ENCODE data around the gene TRIM39.

Gene TRIM39

DNA sequence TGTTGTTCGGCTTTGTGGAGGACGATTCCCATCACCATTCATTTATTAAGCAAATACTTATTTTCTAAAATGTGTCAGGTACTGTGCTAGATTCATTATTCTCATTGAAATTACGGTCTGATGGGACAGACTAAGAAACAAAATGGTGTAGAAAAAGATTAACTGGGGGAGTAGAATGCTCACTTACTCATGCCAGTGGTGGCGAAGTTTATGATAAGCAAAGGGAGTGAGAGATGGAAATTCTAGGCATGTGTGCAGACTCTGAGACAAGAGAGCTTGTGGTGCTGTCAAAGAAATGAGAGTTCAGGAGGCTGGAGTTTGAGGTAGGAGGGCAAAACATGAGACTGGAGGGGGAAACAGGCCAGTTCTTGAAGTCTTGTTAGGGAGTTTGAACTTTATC lies 19.1 kb downstream of the TRIM39 start:
- Histone ChIP-seq H3K4me1 (ENCODE audit: control insufficient read depth, insufficient read depth, low read length) (peaks cover 3% of the 10 kb centered on the region; the same call in 1 of the 2 replicates), H3K36me3 (ENCODE audit: control insufficient read depth in 2 of 2, insufficient read depth in 1 of 2, low read length in 2 of 2) (peaks cover 10 to 41% of the 10 kb centered on the region in 2 experiments), H3K4me3 (ENCODE audit: low read depth, low read length) (peak overlapping the region; percentile 83), H3K27ac (ENCODE audit: extremely low read depth, low read depth, low read length) (no peak overlapping the region), H3K9me3 (ENCODE audit: control insufficient read depth, insufficient read depth, low read depth, low read length) (no peaks in the 10 kb centered on the region)
- POLR2A ChIA-PET = no interaction called here
- TF ChIP-seq PRDM1 (tag by site-specific recombination; IDR thresholded peaks at IDR 0.05) = no peak
- no peak for TF ChIP-seq ZNF112 (tag by site-specific recombination; IDR thresholded peaks at IDR 0.05)
- TF ChIP-seq RBAK (tag by site-specific recombination; IDR thresholded peaks at IDR 0.05) = no peak
- no peak for TF ChIP-seq KLF17 (tag by site-specific recombination; IDR thresholded peaks at IDR 0.05)
- no peak for TF ChIP-seq SCRT2 (tag by site-specific recombination; IDR thresholded peaks at IDR 0.05)
- no peak for TF ChIP-seq ZNF514 (tag by site-specific recombination; IDR thresholded peaks at IDR 0.05)
- TF ChIP-seq ZNF701 (tag by site-specific recombination; IDR thresholded peaks at IDR 0.05) = no peak
- CTCF ChIA-PET = interaction anchor here (0.5 to 1.8 kb wide), 3 partner anchors 40 to 241 kb away, joined by 3 to 8 read pairs (median 3); no protein-coding TSS in a partner anchor

GRCh38 chr6:30348957-30349356 lies 22.2 kb downstream of the TRIM39 start:
- Histone ChIP-seq H3K4me3 (ENCODE audit: low read depth, low read length) (no peak overlapping the region), H3K36me3 (ENCODE audit: control insufficient read depth in 2 of 2, insufficient read depth in 1 of 2, low read length in 2 of 2) (peaks cover 7 to 15% of the 10 kb centered on the region in 2 experiments; a peak in 2 of 3 replicates), H3K9me3 (ENCODE audit: control insufficient read depth, insufficient read depth, low read depth, low read length) (no peaks in the 10 kb centered on the region), H3K4me1 (ENCODE audit: control insufficient read depth, insufficient read depth, low read length) (peaks cover 3% of the 10 kb centered on the region; the same call in 1 of the 2 replicates), H3K27ac (ENCODE audit: extremely low read depth, low read depth, low read length) (no peak overlapping the region)
- no peak for TF ChIP-seq ZNF692 (tag by site-specific recombination; IDR thresholded peaks at IDR 0.05)
- no peak for TF ChIP-seq HOXA7 (CRISPR knock-in tag; IDR thresholded peaks at IDR 0.05; ENCODE audit: borderline replicate concordance)
- TF ChIP-seq GLIS2 (tag by site-specific recombination; IDR thresholded peaks at IDR 0.05) = no peak
- TF ChIP-seq ZNF24 (tag by site-specific recombination; IDR thresholded peaks at IDR 0.05) = no peak
- no peak for TF ChIP-seq RBAK (tag by site-specific recombination; IDR thresholded peaks at IDR 0.05)
- TF ChIP-seq, protein P1, sequence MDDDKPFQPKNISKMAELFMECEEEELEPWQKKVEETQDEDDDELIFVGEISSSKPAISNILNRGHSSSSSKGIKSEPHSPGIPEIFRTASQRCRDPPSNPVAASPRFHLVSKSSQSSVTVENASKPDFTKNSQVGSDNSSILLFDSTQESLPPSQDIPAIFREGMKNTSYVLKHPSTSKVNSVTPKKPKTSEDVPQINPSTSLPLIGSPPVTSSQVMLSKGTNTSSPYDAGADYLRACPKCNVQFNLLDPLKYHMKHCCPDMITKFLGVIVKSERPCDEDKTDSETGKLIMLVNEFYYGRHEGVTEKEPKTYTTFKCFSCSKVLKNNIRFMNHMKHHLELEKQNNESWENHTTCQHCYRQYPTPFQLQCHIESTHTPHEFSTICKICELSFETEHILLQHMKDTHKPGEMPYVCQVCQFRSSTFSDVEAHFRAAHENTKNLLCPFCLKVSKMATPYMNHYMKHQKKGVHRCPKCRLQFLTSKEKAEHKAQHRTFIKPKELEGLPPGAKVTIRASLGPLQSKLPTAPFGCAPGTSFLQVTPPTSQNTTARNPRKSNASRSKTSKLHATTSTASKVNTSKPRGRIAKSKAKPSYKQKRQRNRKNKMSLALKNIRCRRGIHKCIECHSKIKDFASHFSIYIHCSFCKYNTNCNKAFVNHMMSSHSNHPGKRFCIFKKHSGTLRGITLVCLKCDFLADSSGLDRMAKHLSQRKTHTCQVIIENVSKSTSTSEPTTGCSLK (tag by site-specific recombination; IDR thresholded peaks at IDR 0.05) = no peak
- no peak for TF ChIP-seq ZNF837 (tag by site-specific recombination; IDR thresholded peaks at IDR 0.05)
- TF ChIP-seq, protein P2, sequence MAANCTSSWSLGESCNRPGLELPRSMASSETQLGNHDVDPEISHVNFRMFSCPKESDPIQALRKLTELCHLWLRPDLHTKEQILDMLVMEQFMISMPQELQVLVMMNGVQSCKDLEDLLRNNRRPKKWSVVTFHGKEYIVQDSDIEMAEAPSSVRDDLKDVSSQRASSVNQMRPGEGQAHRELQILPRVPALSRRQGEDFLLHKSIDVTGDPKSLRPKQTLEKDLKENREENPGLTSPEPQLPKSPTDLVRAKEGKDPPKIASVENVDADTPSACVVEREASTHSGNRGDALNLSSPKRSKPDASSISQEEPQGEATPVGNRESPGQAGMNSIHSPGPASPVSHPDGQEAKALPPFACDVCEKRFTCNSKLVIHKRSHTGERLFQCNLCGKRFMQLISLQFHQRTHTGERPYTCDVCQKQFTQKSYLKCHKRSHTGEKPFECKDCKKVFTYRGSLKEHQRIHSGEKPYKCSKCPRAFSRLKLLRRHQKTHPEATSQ (tag by site-specific recombination; IDR thresholded peaks at IDR 0.05) = no peak
- TF ChIP-seq, protein P3, sequence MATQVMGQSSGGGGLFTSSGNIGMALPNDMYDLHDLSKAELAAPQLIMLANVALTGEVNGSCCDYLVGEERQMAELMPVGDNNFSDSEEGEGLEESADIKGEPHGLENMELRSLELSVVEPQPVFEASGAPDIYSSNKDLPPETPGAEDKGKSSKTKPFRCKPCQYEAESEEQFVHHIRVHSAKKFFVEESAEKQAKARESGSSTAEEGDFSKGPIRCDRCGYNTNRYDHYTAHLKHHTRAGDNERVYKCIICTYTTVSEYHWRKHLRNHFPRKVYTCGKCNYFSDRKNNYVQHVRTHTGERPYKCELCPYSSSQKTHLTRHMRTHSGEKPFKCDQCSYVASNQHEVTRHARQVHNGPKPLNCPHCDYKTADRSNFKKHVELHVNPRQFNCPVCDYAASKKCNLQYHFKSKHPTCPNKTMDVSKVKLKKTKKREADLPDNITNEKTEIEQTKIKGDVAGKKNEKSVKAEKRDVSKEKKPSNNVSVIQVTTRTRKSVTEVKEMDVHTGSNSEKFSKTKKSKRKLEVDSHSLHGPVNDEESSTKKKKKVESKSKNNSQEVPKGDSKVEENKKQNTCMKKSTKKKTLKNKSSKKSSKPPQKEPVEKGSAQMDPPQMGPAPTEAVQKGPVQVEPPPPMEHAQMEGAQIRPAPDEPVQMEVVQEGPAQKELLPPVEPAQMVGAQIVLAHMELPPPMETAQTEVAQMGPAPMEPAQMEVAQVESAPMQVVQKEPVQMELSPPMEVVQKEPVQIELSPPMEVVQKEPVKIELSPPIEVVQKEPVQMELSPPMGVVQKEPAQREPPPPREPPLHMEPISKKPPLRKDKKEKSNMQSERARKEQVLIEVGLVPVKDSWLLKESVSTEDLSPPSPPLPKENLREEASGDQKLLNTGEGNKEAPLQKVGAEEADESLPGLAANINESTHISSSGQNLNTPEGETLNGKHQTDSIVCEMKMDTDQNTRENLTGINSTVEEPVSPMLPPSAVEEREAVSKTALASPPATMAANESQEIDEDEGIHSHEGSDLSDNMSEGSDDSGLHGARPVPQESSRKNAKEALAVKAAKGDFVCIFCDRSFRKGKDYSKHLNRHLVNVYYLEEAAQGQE (tag by site-specific recombination; IDR thresholded peaks at IDR 0.05) = no peak
- TF ChIP-seq ZBTB20 (tag by site-specific recombination; IDR thresholded peaks at IDR 0.05) = no peak
- no peak for TF ChIP-seq ZNF362 (tag by site-specific recombination; IDR thresholded peaks at IDR 0.05)
- ChIA-PET POLR2A (no interaction called here), CTCF (no interaction called here)
